GM12872 (cell line): ENCODE measurements around the gene DPAGT1.

Source experiments
- TF ChIP-seq, protein P1 (sequence below): IDR thresholded peaks from 3 replicates; pipeline ENCODE4 v1.5.1; 2011; ENCODE audit warnings: low read depth, mild to moderate bottlenecking, low read length, moderate library complexity; ENCODE audit not compliant: insufficient read depth

The DPAGT1 gene

DNA sequence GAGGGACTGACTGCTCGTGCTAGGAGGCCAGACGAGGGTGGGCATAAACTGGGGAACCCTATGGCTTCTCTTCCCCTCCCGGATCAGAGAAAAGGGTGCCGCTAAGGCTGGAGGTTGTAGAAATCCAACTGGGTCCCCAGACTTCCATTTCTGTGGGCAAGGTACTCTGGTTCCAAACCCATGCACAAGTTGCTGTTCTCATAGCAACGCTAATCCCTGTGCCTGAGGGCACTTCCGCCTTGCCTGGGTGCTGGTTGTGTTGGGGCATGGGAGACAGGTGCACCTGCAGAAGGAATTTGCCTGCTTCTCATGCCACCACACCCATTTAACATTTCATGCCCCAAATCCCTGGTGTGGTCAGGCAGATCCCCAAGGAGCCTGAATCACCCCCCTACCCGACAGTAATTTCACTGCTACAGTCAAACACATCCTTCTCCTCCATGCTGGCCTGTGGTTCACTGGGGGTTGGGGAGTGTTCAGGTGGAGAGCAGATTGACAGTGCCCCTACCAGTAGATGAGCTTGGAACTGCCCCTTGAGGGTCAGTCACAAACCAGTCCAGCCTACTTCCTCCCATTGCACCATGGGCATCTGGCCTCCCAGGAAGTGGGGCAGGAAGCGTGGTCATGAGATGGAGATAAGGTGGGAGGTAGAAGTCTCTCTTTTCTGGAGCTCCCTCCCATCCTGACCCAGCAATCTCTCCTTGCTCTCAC lies 6.6 kb upstream of the DPAGT1 start:
- TF ChIP-seq, protein P1, sequence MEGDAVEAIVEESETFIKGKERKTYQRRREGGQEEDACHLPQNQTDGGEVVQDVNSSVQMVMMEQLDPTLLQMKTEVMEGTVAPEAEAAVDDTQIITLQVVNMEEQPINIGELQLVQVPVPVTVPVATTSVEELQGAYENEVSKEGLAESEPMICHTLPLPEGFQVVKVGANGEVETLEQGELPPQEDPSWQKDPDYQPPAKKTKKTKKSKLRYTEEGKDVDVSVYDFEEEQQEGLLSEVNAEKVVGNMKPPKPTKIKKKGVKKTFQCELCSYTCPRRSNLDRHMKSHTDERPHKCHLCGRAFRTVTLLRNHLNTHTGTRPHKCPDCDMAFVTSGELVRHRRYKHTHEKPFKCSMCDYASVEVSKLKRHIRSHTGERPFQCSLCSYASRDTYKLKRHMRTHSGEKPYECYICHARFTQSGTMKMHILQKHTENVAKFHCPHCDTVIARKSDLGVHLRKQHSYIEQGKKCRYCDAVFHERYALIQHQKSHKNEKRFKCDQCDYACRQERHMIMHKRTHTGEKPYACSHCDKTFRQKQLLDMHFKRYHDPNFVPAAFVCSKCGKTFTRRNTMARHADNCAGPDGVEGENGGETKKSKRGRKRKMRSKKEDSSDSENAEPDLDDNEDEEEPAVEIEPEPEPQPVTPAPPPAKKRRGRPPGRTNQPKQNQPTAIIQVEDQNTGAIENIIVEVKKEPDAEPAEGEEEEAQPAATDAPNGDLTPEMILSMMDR, result no peak

DNA sequence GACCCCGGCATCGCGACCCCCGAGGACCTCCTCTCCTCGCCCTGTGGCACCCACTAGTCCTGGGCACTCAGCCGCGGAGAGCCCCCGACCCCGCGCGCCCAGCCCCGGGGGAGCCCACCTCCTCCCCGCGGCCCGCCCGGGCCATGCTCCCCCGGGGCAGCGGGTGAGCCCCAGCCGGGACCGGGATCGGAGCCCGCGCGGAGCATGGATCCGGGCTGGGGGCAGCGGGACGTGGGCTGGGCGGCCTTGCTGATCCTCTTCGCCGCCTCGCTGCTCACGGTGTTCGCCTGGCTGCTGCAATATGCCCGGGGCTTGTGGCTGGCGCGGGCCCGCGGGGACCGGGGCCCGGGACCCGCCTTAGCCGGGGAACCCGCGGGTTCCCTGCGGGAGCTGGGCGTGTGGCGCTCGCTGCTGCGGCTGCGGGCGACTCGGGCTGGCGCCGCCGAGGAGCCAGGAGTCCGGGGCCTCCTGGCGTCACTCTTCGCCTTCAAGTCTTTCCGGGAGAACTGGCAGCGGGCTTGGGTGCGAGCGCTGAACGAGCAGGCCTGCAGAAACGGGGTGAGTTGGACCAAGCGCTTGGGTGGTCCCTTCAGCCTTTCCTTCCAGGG lies 6.0 kb upstream of the DPAGT1 start:
- TF ChIP-seq, protein P1, result no peak

DNA sequence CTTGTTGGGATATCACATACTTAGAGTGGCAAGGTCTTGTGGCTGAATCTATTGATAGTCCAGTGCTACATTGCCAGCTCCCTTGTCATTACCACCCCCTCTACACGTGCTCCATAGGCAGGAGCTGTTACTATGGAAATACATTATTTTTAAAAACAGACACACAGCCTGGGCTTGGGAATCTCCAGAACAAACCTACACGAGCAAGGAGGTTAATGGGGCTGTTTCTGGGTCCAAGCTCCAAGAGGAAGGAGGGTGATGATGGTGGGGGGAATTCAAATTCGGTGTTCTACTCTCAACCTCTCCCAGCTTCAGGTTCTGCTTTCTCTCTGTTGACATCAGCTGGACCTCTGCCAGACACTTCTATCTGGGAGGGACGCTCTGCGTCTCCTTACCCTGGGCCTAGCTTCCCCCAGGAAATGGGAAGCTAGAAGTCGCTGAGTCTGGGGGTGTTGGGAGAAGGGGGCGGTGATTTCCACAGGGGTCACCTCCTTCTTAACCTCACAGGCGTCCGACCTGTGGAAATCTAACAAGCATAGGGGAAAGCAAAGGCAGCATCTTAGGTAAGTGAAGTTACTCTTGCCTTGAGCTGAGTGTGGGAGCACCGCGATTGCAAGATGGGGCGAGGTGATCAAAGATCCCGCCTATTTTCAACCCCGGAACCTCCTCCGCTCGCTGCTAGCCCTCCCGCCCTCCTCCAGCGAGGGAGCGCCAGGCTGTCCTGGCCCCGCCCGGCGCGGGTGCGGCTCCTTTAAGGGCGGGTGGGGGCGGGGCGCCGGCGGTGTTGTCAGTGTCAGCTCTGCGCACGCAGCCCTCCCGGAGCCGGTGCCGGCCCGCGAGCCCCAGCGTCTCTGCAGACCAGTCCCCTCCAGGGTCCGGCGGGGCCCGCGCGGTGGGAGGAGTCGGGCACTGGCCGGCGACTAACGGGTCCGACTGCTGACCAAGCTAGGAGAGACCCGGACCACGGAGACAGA lies 5.2 kb upstream of the DPAGT1 start, which contains the start of gene C2CD2L:
C2CD2L (plus strand) TSS at position 781 of the 974 bp plus-strand sequence. CDS start 398 bp downstream, outside the sequence.
- TF ChIP-seq, protein P1, result no peak

DNA sequence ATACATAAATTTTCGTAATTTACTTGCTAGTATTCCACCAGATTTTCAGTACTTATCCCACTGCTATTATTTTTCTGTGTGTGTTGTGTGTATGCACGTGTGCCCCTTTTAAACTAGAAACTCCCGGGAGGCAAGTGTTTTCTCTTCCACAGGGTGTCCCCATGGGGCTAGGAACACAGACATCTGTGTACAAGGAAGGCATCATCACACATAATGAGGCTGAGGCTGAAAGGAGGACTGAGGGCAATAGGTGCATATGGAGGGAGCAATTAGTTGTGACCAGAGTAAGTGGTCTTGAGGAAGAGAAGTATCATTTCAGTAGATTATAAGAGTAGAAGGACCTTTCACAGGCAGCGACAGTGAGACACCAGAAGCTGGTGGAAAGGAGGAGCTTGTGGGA lies 2.1 kb upstream of the DPAGT1 start:
- TF ChIP-seq, protein P1, result no peak

DNA sequence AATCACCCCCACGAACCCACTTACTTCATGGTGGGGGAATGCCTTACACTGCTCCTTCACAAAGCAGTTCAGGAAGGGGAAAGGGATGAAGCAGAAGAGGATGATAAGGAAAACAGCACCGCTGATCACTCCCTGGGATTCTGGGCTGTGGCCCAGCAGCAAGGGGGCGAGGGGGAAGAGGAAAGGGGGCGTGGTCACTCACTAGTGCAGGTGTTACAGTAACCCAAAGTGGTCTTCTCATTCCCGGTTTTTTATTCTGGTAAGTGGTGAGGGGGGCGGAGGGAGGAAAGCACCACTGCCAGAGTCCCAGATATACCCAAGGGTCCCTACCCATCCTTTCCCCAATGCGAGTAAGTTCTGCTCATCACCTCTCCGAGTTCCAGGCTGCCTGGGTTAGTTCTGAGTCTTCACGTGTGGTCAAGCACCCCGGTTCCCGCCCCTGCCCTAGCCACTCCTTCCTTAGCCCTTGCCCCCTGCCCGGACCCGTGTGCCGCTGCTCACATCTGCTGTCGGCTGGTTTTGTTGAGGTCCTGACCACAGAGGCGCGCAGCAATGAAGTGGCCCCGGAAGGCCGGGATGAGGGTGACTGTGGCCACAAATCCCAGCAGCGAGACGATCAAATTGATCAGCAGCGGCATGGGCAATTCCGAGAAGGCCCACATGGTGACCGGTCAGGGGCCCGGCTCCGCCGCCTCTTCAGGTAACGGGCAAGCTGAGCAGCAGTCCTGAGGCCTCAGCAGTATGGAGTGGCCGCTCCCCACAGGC lies 477 bp downstream of the DPAGT1 start:
- TF ChIP-seq, protein P1, result 0 out of 3 replicates have a peak, but pooled peaks have one; percentile 30

DNA sequence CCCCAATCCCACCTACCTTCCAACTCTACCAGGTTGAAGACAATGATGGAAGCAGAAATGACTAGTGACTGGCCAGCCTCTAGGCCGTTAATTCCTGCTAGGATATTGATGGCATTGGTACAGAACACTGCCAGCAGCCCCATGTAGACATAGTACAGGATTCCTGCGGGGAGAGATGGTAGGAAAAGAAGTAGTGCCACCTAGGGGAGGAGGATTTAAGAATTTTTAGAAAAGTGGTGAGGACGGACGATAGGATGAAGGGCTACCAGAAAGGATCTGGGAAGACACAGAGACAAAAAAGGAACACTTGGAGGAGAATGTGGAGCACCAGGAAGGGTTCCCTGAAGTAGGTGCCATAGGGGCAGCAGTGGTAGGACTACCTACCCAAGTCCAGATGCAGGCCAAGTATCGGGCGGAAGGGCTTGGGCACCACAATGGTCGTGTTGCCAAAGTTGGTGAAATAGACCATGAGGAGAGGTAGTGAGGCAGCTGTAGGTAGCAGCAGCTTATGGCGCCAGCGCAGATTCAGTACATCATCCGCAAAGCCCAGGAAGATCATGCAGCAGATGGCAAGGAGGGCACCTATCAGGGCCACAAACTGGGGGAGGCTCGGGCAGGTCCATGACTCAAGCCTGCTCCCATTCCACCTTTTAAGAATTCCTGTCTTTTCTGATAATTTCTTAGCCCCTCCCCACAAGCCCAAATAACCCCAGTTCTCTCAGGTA lies 1.2 kb downstream of the DPAGT1 start:
- TF ChIP-seq, protein P1, result peak; percentile 32; the same call in 1 of the 3 replicates
